GM23338 (cell line): Measurements from ENCODE around the gene EFCAB12. TPM values are rescaled to one million over a fixed set of nuclear protein-coding genes. Genes with fewer than 3 reads are reported as not detected.

ENCODE experiments used
- ATAC-seq: fragments of 200-7000 bp; cut with Tn5 transposase; 3 replicates; pipeline ENCODE4 v1.9.1; 2020
- DNase-seq: peaks from one replicate; pipeline ENCODE4 v3.0.0-alpha.2; 2015; ENCODE audit warnings: low spot score
- H2AFZ ChIP-seq: fragments of 200-600 bp; sonication (generic); 2 replicates; pipeline ENCODE4 v1.8.0; 2016; ENCODE audit warnings: antibody characterized with exemption, mild to moderate bottlenecking, moderate library complexity
- H3F3A ChIP-seq: fragments of 200-600 bp; sonication (generic); replicated peaks from 2 replicates; pipeline ENCODE4 v1.8.0; 2017; ENCODE audit warnings: antibody characterized with exemption, mixed run types, low read depth
- H3K27ac ChIP-seq: fragments of 200-600 bp; sonication (generic); 2 replicates; pipeline ENCODE4 v1.6.1; 2016; ENCODE audit warnings: low read depth
- H3K27me3 ChIP-seq: fragments of 200-600 bp; sonication (generic); 2 replicates; pipeline ENCODE4 v1.8.0; 2016; ENCODE audit warnings: mild to moderate bottlenecking, mixed run types, moderate library complexity; ENCODE audit not compliant: insufficient read depth
- H3K36me3 ChIP-seq: fragments of 200-600 bp; sonication (generic); 2 replicates; pipeline ENCODE4 v1.8.0; 2016; ENCODE audit warnings: mild to moderate bottlenecking; ENCODE audit not compliant: insufficient read depth
- H3K4me1 ChIP-seq: fragments of 200-600 bp; sonication (generic); 2 replicates; pipeline ENCODE4 v1.8.0; 2016; ENCODE audit warnings: mild to moderate bottlenecking, moderate library complexity; ENCODE audit not compliant: insufficient read depth
- H3K4me2 ChIP-seq: fragments of 200-600 bp; sonication (generic); 2 replicates; pipeline ENCODE4 v1.7.1; 2017; ENCODE audit warnings: mixed run types
- H3K4me3 ChIP-seq: fragments of 200-600 bp; sonication (generic); 2 replicates; pipeline ENCODE4 v1.6.1; 2016; ENCODE audit warnings: mixed run types
- H3K79me2 ChIP-seq: fragments of 200-600 bp; sonication (generic); replicated peaks from 2 replicates; pipeline ENCODE4 v1.8.0; 2017; ENCODE audit warnings: mild to moderate bottlenecking; ENCODE audit not compliant: insufficient read depth
- H3K9me2 ChIP-seq: fragments of 200-600 bp; sonication (generic); 2 replicates; pipeline ENCODE4 v1.8.0; 2017; ENCODE audit not compliant: insufficient read depth
- H4K20me1 ChIP-seq: fragments of 200-600 bp; sonication (generic); replicated peaks from 2 replicates; pipeline ENCODE4 v1.8.0; 2017; ENCODE audit warnings: mild to moderate bottlenecking; ENCODE audit not compliant: insufficient read depth
- H3K27ac Mint-ChIP-seq: 2 replicates; pipeline ENCODE4 v1.8.0; 2020; ENCODE audit warnings: inconsistent platforms, mild to moderate bottlenecking, moderate library complexity, mixed read lengths
- H3K27me3 Mint-ChIP-seq: 3 replicates; pipeline ENCODE4 v1.8.0; 2022; ENCODE audit warnings: low read depth, mild to moderate bottlenecking, moderate library complexity, mixed read lengths, inconsistent platforms; ENCODE audit not compliant: insufficient read depth, poor library complexity
- H3K36me3 Mint-ChIP-seq: 3 replicates; pipeline ENCODE4 v1.8.0; 2021; ENCODE audit warnings: low read depth, mild to moderate bottlenecking, inconsistent platforms, moderate library complexity, mixed read lengths
- H3K4me1 Mint-ChIP-seq: 3 replicates; pipeline ENCODE4 v1.8.0; 2020; ENCODE audit warnings: mild to moderate bottlenecking, inconsistent platforms, mixed read lengths
- H3K4me3 Mint-ChIP-seq: 3 replicates; pipeline ENCODE4 v1.8.0; 2021; ENCODE audit warnings: moderate library complexity, mild to moderate bottlenecking, inconsistent platforms, mixed read lengths
- H3K9me3 Mint-ChIP-seq: 3 replicates; pipeline ENCODE4 v1.8.0; 2020; ENCODE audit warnings: moderate library complexity, mild to moderate bottlenecking, inconsistent platforms, mixed read lengths
- CREB1 ChIP-seq: fragments of 250-450 bp; sonication (Bioruptor Pico); IDR thresholded peaks from 2 replicates; pipeline ENCODE4 v1.5.0; 2020; ENCODE audit warnings: low read depth, mild to moderate bottlenecking, moderate library complexity
- ETS1 ChIP-seq: IDR thresholded peaks from 2 replicates; pipeline ENCODE4 v1.6.1; 2016; ENCODE audit warnings: antibody characterized with exemption
- EZH2 ChIP-seq: fragments of 200-600 bp; sonication (generic); IDR thresholded peaks from one replicate; pipeline ENCODE4 v1.8.0; 2017; ENCODE audit warnings: antibody characterized with exemption, mild to moderate bottlenecking, low read depth; ENCODE audit not compliant: unreplicated experiment
- EZH2phosphoT487 ChIP-seq: fragments of 200-600 bp; sonication (generic); IDR thresholded peaks from one replicate; pipeline ENCODE4 v1.8.1; 2018; ENCODE audit warnings: antibody characterized with exemption; ENCODE audit not compliant: unreplicated experiment
- NANOG ChIP-seq: IDR thresholded peaks from 2 replicates; pipeline ENCODE4 v1.6.1; 2016; ENCODE audit warnings: antibody characterized with exemption, borderline replicate concordance
- POLR2AphosphoS5 ChIP-seq: IDR thresholded peaks from 2 replicates; pipeline ENCODE4 v1.6.1; 2016; ENCODE audit warnings: antibody characterized with exemption, low read depth
- ZNF114 ChIP-seq: fragments of 250-450 bp; sonication (Bioruptor Pico); IDR thresholded peaks from 2 replicates; pipeline ENCODE4 v1.5.0; 2020; ENCODE audit warnings: mild to moderate bottlenecking, moderate library complexity
- ZNF462 ChIP-seq: fragments of 250-450 bp; sonication (Bioruptor Pico); IDR thresholded peaks from 2 replicates; pipeline ENCODE4 v1.5.0; 2020; ENCODE audit warnings: mild to moderate bottlenecking, moderate library complexity
- polyA plus RNA-seq: library from polyadenylated mRNA; unstranded; fragments of >200 nt; fragmentation: Nextera tagmentation; extraction: Ambion mirVana; gene quantifications from 2 replicates; pipeline ENCODE4 v1.2.1, GENCODE V29; 2016
- total RNA-seq: library from RNA; depleted of rRNA; stranded (reverse); fragments of >200 nt; shearing (Covaris generic); gene quantifications from 2 replicates; pipeline ENCODE4 v1.2.3, GENCODE V29; 2014
- TF ChIP-seq, protein P1 (sequence below): IDR thresholded peaks from one replicate; pipeline ENCODE4 v1.6.1; 2018; ENCODE audit warnings: antibody characterized with exemption; ENCODE audit not compliant: unreplicated experiment

Gene EFCAB12
- total and polyA plus RNA-seq, 2 experiments from 2014 or later = 0.24 to 0.65 TPM

GRCh38 chr3:129424185-129424841, 4.1 kb downstream of the EFCAB12 start:
- Histone ChIP-seq H3K36me3 (no peaks in the 10 kb centered on the region), H3F3A (0 out of 2 replicates have a peak, but pooled peaks cover 4% of the 10 kb centered on the region), H3K79me2 (no peaks in the 10 kb centered on the region), H3K4me2 (peak overlapping the region; percentile 66), H3K4me1 (peaks cover 31% of the 10 kb centered on the region), H3K27ac (no peak overlapping the region), H3K27me3 (peaks cover 11% of the 10 kb centered on the region), H3K9me2 (0 out of 2 replicates have a peak, but pooled peaks cover 3% of the 10 kb centered on the region), H4K20me1 (no peaks in the 10 kb centered on the region), H2AFZ (peak overlapping the region; percentile 90), H3K4me3 (0 out of 2 replicates have a peak overlapping the region, but pooled peaks have one; percentile 14)
- Mint-ChIP-seq H3K27me3 (peaks cover 29% of the 10 kb centered on the region), H3K9me3 (no peaks in the 10 kb centered on the region; the same call in 2 of the 3 replicates), H3K36me3 (no peaks in the 10 kb centered on the region), H3K4me1 (peaks cover 43% of the 10 kb centered on the region), H3K27ac (0 out of 2 replicates have a peak overlapping the region, but pooled peaks have one; percentile 10), H3K4me3 (peak overlapping the region; percentile 1; the same call in 1 of the 3 replicates)
- ATAC-seq = no peak; the same call in 2 of the 3 replicates
- DNase-seq = no peak
- no peak for TF ChIP-seq EZH2
- no peak for TF ChIP-seq POLR2AphosphoS5
- TF ChIP-seq EZH2phosphoT487 = no peak
- TF ChIP-seq ZNF114 = no peak
- TF ChIP-seq NANOG = no peak
- TF ChIP-seq ETS1 = no peak

DNA sequence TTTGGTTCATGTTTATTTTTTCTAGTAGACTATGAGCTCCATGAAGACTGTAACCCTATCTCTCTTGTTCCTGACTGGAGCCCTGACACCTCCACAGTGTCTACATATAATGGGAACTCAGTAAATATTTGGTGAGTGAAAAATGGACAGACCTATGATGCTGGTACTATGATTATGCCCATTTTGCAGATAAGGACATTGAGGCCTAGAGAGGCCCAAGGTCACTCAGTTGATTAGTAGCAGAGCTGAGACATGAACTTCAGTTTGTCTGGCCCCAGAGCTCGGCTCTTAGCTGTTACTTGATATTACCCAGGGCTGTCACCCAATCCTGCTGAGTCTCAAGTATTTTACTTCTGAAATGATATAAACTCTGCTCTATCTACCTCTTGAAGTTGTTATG, 5.5 kb downstream of the EFCAB12 start:
- DNase-seq (no peak), ATAC-seq (no peak)
- Mint-ChIP-seq H3K4me3 (no peak overlapping the region), H3K27me3 (peaks cover 25% of the 10 kb centered on the region), H3K27ac (no peak overlapping the region), H3K4me1 (peaks cover 43% of the 10 kb centered on the region), H3K36me3 (no peaks in the 10 kb centered on the region), H3K9me3 (no peaks in the 10 kb centered on the region; the same call in 2 of the 3 replicates)
- Histone ChIP-seq H3K27ac (no peak overlapping the region), H2AFZ (no peak overlapping the region), H4K20me1 (no peaks in the 10 kb centered on the region), H3K79me2 (no peaks in the 10 kb centered on the region), H3F3A (0 out of 2 replicates have a peak, but pooled peaks cover 3% of the 10 kb centered on the region), H3K4me3 (no peak overlapping the region), H3K9me2 (0 out of 2 replicates have a peak, but pooled peaks cover 3% of the 10 kb centered on the region), H3K4me2 (no peak overlapping the region), H3K27me3 (peaks cover 9% of the 10 kb centered on the region), H3K4me1 (peaks cover 23% of the 10 kb centered on the region), H3K36me3 (no peaks in the 10 kb centered on the region)
- no peak for TF ChIP-seq EZH2
- TF ChIP-seq, protein P1, sequence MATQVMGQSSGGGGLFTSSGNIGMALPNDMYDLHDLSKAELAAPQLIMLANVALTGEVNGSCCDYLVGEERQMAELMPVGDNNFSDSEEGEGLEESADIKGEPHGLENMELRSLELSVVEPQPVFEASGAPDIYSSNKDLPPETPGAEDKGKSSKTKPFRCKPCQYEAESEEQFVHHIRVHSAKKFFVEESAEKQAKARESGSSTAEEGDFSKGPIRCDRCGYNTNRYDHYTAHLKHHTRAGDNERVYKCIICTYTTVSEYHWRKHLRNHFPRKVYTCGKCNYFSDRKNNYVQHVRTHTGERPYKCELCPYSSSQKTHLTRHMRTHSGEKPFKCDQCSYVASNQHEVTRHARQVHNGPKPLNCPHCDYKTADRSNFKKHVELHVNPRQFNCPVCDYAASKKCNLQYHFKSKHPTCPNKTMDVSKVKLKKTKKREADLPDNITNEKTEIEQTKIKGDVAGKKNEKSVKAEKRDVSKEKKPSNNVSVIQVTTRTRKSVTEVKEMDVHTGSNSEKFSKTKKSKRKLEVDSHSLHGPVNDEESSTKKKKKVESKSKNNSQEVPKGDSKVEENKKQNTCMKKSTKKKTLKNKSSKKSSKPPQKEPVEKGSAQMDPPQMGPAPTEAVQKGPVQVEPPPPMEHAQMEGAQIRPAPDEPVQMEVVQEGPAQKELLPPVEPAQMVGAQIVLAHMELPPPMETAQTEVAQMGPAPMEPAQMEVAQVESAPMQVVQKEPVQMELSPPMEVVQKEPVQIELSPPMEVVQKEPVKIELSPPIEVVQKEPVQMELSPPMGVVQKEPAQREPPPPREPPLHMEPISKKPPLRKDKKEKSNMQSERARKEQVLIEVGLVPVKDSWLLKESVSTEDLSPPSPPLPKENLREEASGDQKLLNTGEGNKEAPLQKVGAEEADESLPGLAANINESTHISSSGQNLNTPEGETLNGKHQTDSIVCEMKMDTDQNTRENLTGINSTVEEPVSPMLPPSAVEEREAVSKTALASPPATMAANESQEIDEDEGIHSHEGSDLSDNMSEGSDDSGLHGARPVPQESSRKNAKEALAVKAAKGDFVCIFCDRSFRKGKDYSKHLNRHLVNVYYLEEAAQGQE = no peak
- no peak for TF ChIP-seq NANOG
- TF ChIP-seq ZNF462 = no peak
- TF ChIP-seq ZNF114 = no peak
- TF ChIP-seq CREB1 = no peak
- TF ChIP-seq EZH2phosphoT487 = no peak
